Thyroid gland (tissue), 4 donors: ENCODE results near the gene GATB.

ENCODE experiments used
- CTCF ChIP-seq, 6 experiments: fragments of 200-600 bp in 3 of 6; fragments of 450-650 bp in 3 of 6; sonication (generic) in 3 of 6; IDR thresholded peaks; one replicate each; pipeline ENCODE4 v1.5.1; 2016 to 2019; ENCODE audit warnings: antibody characterized with exemption in 6 of 6, mild to moderate bottlenecking in 2 of 6, inconsistent platforms in 1 of 6, moderate library complexity in 1 of 6
- POLR2A ChIP-seq, 2 donors: fragments of 450-650 bp; IDR thresholded peaks; one replicate each; pipeline ENCODE4 v1.6.1; 2017; ENCODE audit warnings: antibody characterized with exemption in 2 of 2, mild to moderate bottlenecking in 2 of 2, moderate library complexity in 1 of 2

GRCh38 chr4:151671541-151672059 lies 89.2 kb downstream of the GATB start:
- no peak for TF ChIP-seq POLR2A (IDR thresholded peaks at IDR 0.05)
- no peak for TF ChIP-seq CTCF (IDR thresholded peaks at IDR 0.05)
